Measurements from ENCODE around the gene TTC3.

DNA sequence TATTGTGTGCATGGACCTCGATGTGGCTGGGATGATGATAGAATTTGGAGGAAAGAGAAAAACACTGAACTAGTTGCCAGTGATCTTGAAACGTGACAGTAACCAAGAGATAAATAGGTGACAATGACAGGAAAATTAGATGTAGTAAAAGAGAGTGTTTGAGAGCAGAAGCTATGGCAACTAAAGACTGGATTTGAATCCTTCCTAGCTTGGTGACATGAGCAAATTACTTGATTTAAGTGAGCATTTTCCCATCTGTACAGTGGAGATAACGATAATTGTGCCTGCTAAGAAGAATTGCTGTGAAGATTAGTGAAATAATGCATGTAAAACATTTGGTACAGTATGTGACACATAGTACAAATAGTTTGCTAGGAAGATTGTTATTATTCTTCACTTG lies 12.7 kb downstream of the TTC3 start:
- TF ChIP-seq, protein P1, sequence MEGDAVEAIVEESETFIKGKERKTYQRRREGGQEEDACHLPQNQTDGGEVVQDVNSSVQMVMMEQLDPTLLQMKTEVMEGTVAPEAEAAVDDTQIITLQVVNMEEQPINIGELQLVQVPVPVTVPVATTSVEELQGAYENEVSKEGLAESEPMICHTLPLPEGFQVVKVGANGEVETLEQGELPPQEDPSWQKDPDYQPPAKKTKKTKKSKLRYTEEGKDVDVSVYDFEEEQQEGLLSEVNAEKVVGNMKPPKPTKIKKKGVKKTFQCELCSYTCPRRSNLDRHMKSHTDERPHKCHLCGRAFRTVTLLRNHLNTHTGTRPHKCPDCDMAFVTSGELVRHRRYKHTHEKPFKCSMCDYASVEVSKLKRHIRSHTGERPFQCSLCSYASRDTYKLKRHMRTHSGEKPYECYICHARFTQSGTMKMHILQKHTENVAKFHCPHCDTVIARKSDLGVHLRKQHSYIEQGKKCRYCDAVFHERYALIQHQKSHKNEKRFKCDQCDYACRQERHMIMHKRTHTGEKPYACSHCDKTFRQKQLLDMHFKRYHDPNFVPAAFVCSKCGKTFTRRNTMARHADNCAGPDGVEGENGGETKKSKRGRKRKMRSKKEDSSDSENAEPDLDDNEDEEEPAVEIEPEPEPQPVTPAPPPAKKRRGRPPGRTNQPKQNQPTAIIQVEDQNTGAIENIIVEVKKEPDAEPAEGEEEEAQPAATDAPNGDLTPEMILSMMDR (IDR thresholded peaks at IDR 0.05) = no peak
- no peak for TF ChIP-seq POLR2AphosphoS5 (IDR thresholded peaks at IDR 0.05)
- no peak for TF ChIP-seq POLR2A (IDR thresholded peaks at IDR 0.05)
